RPMI8226 (cell line): ENCODE data around the gene C1orf210.

Experiments used
- DNase-seq: peaks from one replicate; pipeline ENCODE4 v3.0.0-alpha.2; 2015

The C1orf210 gene

DNA sequence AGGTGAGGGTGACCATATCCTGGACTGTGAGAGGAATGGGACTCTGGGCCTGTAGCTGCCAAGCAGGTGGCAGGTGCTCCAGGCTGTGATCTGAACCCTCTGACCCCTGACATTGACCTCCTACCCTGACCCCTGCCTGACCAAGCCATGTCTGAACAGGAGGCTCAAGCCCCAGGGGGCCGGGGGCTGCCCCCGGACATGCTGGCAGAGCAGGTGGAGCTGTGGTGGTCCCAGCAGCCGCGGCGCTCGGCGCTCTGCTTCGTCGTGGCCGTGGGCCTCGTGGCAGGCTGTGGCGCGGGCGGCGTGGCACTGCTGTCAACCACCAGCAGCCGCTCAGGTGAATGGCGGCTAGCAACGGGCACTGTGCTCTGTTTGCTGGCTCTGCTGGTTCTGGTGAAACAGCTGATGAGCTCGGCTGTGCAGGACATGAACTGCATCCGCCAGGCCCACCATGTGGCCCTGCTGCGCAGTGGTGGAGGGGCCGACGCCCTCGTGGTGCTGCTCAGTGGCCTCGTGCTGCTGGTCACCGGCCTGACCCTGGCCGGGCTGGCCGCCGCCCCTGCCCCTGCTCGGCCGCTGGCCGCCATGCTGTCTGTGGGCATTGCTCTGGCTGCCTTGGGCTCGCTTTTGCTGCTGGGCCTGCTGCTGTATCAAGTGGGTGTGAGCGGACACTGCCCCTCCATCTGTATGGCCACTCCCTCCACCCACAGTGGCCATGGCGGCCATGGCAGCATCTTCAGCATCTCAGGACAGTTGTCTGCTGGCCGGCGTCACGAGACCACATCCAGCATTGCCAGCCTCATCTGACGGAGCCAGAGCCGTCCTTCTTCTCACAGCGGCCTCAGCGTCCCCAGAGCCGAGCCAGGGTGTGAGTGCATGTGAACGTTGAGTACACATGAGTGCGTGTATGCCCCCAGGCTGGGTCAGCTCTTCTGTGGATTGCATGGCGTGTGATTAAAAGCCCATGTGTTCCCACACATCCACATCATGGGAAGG is 12.5 kb downstream of the C1orf210 start:
- DNase-seq = no peak

GRCh38 chr1:43272161-43272560 is 13.2 kb downstream of the C1orf210 start:
- no peak for DNase-seq

DNA sequence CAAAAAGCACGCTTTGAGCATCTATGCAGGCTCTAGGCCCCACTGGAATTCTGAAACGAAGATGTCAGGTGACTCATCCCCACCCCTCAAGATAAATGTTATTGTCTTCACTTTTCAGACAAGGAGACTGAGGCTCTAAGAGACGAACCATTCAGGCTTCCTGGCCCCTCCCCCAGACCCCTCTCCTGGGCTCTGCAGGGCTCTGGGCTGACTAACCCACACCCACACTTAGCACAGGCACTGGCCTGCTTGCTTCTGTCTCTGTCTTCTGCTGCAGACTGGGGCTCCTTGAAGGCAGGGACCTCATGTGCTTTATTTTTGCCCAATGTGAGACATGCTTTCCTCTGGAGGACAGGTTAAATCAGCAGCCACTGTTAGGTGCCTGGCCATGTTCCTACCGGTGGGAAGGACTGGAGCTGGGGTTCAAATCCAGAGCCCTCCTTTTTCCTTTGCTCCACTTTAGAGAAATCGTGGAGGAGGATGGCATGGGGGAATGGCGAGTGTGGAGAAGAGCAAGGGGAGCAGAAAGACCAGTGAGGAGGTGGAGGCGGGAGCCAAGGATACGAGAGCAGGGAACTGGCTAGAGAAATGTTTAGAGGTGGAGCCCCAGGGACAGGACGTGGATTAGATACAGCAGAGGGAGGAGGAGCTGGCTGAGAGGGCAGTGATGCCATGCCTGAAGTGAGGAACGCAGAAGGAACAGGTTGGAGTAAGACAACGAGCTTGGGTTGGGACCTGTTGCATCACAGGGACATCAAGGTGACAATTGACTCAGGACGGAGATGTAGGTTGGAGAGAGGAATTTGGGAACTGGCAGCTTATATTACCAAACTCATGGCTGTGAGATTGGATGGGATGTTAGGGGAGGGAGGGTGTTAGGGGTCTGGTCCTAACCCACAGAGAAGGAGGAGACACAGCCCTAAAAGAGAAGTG is 13.9 kb downstream of the C1orf210 start:
- no peak for DNase-seq

GRCh38 chr1:43270421-43271095 is 14.8 kb downstream of the C1orf210 start:
- peak; percentile 38 for DNase-seq

GRCh38 chr1:43269627-43270375 is 15.6 kb downstream of the C1orf210 start, which contains the start of gene TMEM125:
Gene TMEM125, plus strand, starts transcription at chr1:43269983. Its CDS starts 2,740 bp downstream, at chr1:43272723.
- DNase-seq = no peak

DNA sequence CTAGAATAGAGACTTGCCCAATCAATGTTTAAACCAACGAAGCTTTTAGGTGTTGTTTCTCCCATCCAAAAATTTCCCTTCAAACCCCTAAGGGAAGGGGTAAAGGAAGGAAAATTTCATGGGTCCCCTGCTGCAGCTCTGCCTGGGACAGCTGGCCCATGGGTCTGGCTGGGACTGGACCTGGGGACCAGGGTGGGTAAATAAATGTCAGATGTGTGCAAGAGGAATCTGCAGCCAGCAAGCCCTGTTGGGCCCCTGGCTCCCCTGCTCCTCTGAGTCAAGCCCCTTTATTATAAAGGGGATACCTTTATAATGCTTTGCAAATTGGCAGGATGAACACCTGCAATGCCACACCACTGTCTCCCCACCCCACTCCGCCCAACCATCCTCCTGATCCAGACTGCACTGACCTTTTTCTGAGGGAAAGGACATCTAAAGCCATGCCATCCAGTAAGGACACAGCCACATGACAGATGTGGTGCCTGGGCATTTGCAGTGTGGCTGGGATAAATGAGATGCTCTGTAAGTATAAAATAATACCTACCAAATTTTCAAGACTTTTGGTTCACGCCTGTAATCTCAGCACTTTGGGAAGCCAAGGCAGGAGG is 17.5 kb downstream of the C1orf210 start:
- peak; percentile 1 for DNase-seq

DNA sequence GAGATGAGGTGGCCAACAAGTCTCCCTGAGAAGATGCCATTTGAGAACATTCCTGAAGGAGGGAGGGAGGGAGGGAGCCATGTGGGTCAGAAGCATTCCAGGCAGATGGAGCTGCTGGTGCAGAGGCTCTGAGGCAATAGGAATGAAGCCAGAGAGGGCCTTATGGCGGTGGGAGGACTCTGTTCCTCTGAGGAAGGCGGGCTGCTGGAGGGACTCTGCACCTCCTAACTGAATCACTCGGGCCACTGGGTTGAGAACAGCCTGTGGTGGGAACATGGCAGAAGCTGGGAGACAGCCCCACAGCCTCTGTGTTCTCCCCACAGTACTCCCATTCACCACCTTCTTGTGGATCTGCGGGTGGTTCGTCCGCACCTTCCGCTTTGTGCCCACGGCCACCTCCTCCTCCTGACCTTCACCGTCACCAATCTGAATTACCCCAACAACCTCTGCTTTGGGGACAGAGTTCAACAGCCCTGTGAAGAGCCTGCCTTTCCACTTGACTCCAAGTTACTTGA is 18.0 kb downstream of the C1orf210 start:
- peak; percentile 2 for DNase-seq

DNA sequence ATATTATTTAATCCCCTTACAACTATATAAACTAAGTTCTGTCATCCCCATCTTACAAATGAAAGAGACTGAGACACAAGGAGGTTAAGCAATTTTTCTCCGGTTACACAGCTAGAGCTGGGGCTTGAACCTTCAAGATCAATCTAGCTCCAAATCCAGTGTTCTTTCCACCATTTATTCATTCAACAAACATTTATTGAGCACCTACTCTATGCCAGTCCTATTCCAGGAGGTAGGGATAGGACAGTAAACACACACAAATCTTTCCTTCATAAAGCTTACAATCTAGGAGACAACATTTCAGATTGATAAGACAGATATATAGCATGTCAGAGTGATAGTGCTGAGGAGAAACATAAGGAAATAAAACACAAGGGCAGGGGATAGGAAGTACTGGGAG is 18.5 kb downstream of the C1orf210 start:
- no peak for DNase-seq

- DNase-seq = no peak
Measured at GRCh38 chr1:43265431-43265830, 19.9 kb downstream of the C1orf210 start.

DNA sequence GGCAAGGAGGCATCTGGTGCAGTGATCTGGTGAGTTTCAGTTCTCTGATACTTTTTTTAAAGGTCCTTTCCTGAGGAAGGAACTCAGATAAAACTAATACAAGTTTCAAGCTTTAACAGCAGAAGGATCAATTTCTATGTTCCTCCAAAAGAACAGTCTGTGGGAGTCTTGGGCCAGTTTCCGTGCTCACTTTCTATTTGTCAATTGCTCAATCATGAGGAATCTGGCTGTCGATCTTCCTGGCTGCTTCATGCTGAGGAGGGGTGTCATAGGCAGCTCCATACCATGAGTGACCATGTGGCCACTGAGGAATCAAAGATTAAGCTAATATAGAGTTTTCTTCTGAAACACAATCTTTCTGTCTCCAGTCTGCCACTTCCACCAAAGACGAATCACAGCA is 27.0 kb downstream of the C1orf210 start:
- no peak for DNase-seq

DNA sequence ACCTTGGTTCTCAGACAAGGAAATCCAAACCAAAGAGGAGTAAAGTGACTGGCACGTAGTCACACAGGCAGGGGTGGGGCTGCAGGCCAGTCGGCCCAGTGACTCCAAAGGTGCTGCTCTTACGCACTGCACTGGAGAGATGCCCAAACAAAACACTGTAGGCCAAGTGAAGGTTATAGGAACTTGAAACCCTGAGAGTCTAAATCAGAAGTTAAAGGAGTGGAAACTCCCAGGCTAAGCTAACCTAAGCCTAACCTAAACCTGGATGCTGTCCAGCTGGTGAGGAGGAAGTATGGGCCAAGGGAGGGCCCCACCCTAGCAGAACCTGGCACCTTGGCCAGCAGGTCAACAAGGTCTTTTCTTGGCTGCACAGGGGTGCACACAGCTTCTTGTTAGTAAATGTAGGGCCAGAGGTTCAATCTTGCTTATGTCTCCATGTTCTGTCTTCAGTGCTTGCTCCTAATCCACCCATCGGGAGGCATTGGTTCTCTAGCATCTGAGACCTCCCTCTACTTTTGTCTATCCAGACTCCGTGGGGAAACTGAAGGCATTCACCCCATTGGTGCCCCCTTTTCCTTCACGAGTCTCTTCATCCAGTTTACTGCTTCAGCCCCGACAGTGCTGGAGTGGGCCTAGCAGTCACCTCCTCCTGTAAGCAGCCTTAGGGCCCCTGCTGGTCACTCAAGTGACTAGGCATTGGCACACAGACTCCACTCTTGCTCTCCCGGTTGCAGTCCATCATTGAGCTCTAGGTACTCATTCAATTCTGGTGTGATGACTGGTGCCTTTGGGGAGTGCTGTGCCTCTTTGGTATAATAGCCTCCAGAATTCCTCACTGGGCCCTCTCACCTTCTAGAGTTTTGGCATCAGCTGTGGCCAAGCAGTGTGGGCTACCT is 28.5 kb downstream of the C1orf210 start:
- DNase-seq = peak; percentile 69

- DNase-seq = no peak
Measured at GRCh38 chr1:43255438-43256210, 29.8 kb downstream of the C1orf210 start.

DNA sequence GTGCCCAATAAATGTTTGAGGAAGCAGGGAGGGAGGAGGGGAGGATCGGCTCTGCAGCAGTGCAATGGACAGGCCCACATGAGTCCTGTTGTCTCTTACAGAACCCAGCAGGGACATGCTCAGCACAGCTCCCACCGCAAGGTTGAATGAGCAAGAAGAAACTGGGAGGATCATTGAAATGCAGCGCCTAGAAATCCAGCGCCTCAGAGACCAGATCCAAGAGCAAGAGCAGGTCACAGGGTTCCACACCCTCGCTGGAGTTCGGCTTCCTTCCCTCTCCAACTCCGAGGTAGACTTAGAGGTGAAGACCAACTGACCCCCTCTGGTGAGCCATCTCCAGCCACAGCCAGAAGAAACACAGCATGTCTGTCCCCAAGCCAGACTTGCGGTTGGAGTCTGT is 31.5 kb downstream of the C1orf210 start:
- no peak for DNase-seq

DNA sequence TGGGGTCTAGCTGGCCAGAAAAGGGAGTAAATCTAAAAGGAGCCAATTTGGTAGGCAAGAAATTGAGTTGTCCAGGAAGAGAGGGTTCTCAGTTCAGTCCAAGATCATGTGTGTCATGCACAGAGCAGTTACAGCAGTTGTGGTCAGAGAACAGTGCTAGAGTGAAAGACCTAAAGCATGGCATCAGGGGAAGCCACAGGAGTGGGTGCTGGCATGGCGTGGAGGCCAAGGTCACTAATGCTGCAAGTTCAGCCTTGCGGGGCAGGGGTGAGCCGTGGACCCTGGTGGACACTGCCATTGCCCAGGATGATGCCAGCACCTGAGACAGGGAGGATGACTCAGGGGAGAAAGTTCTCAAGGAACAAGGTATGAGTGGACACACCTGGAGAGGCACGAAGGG is 32.2 kb downstream of the C1orf210 start:
- no peak for DNase-seq

DNA sequence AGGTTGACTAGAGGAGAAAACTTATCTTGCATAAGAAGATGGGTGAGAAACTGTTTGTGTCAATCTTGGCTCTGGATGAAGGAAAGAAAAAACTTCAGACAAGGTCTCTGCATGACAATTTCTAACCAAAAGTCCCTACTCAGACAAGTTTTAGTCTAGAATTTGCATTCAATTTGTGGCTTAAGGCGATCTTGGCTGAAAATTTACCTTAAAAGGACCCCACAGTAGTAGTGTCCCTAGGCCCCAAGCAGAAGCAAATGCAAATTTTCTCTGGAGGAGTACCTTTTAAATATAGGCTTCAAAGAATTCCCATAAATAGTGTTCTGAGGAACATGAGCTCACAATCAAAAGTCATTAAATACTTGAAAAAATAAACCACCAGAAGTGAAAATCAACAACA is 33.2 kb downstream of the C1orf210 start:
- no peak for DNase-seq

- DNase-seq = no peak
Measured at GRCh38 chr1:43251024-43251423, 34.4 kb downstream of the C1orf210 start.

DNA sequence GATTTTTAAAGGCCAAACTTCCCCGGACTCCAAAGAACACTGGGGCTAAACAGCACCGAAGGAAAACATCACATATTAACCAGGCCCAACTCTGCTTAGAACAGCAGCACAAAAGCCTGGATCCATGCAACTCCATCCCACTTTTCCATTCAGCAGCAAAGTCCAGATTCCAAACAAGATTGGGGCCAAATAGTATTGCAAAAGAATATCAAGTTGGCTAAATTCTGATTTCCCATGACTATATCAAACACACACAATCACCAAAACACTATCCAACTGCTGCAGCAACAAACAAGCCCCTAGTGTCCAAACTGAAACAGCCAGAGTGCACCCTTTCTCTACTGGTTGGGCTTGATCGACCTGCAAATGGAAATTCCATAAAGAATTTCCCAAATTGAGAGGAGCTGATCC is 35.0 kb downstream of the C1orf210 start:
- DNase-seq = no peak

GRCh38 chr1:43247256-43247921 is 38.0 kb downstream of the C1orf210 start:
- DNase-seq = no peak
